ENCODE data around the gene SART3. TPM values are rescaled to one million over a fixed set of nuclear protein-coding genes. Genes with fewer than 3 reads are reported as not detected.
A peak's percentile ranks its signal among the peaks of the same experiment; 100 is the strongest.

SART3 gene
- total and polyA plus RNA-seq, 11 donors, result 13.3 to 33.2 (median 24.0) TPM

- no peak for ATAC-seq
- H3K27ac ChIP-seq, result no peak overlapping the region
Measured at GRCh38 chr12:108525681-108526080, 35.3 kb downstream of the SART3 start.

GRCh38 chr12:108523365-108523764 lies 37.6 kb downstream of the SART3 start:
- no peak for ATAC-seq
- TF ChIP-seq CTCF (IDR thresholded peaks at IDR 0.05), result no peak
- TF ChIP-seq POLR2A (IDR thresholded peaks at IDR 0.05), result no peak
- Histone ChIP-seq H3K4me3 (no peak overlapping the region), H3K4me1 (no peaks in the 10 kb centered on the region), H3K36me3 (peaks cover 0 to 100% (median 100%) of the 10 kb centered on the region in 9 donors), H3K27me3 (no peaks in the 10 kb centered on the region), H3K27ac (no peak overlapping the region), H3K9me3 (no peaks in the 10 kb centered on the region)
- WGBS, 4 donors, result 82 to 88% (median 84%) methylated on average over 14 of the region's 14 CpGs
- intact Hi-C loops (cut with DNase I), result no loop called here
- no peak for DNase-seq

More at GRCh38 chr12:108525681-108526080, 35.3 kb downstream of the SART3 start:
- no peaks in the 10 kb centered on the region for H3K9me3 ChIP-seq
- no peaks in the 10 kb centered on the region for H3K4me1 ChIP-seq
- H3K4me3 ChIP-seq, result no peak overlapping the region
- H3K36me3 ChIP-seq, result peaks cover 0 to 100% (median 100%) of the 10 kb centered on the region in 9 donors
- no peak for DNase-seq
- intact Hi-C loops (cut with DNase I), result no loop called here
- H3K27me3 ChIP-seq, result no peaks in the 10 kb centered on the region
- 87 to 92% (median 91%) methylated on average over 5 of the region's 5 CpGs for WGBS, 4 donors
- TF ChIP-seq POLR2A (IDR thresholded peaks at IDR 0.05) (no peak), CTCF (IDR thresholded peaks at IDR 0.05) (no peak)

DNA sequence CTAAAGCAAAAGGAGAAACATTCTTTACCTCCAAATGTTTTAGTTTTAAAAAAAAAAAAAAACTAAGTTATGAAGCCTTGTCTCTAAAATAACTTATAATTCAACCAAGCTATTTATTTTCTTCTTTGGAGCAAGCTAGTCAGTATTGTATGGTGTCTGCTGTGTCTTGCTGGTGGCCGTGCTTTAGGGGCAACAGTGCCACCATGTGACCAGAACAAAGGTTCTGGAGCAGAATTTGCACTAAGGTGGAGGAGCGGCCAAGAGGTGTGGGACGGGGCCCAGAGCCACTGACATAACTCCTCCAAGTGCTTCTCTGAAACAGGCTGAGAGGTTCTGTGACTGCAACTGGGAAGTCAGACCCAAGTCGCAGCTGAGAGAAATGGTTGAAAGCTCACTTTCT lies 41.4 kb downstream of the SART3 start:
- Histone ChIP-seq H3K4me1 (peaks cover 0 to 16% (median 9%) of the 10 kb centered on the region in 12 donors), H3K9me3 (no peaks in the 10 kb centered on the region), H3K27me3 (no peaks in the 10 kb centered on the region), H3K36me3 (peaks cover 0 to 78% (median 68%) of the 10 kb centered on the region in 9 donors), H3K4me3 (no peak overlapping the region), H3K27ac (no peak overlapping the region)
- ATAC-seq, result no peak
- TF ChIP-seq CTCF (IDR thresholded peaks at IDR 0.05), result peak in 2 of 12 donors; percentile 11 to 13
- TF ChIP-seq POLR2A (IDR thresholded peaks at IDR 0.05), result no peak
- 44 to 71% (median 67%) methylated on average over 4 of the region's 4 CpGs for WGBS, 4 donors
- intact Hi-C loops (cut with DNase I), result loop anchor here in 4 of 10 donors (10.0 kb wide), 2 partner anchors 755 to 835 kb away; partner anchors contain the start of genes PWP1 (in 3 of the 4) and PRDM4 (in 1 of the 4)
- no peak for DNase-seq

DNA sequence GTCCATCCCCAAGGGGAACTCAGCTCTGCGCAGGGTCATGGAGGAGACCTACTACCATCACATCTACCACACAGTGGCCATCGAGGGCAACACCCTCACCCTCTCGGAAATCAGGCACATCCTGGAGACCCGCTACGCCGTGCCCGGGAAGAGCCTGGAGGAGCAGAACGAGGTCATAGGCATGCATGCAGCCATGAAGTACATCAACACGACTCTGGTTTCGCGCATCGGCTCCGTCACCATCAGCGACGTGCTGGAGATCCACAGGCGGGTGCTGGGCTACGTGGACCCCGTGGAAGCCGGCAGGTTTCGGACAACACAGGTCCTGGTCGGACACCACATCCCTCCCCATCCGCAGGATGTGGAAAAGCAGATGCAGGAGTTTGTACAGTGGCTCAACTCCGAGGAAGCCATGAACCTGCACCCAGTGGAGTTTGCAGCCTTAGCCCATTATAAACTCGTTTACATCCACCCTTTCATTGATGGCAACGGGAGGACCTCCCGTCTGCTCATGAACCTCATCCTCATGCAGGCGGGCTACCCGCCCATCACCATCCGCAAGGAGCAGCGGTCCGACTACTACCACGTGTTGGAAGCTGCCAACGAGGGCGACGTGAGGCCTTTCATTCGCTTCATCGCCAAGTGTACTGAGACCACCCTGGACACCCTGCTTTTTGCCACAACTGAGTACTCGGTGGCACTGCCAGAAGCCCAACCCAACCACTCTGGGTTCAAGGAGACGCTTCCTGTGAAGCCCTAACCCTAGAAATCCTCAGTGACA lies 42.1 kb downstream of the SART3 start:
- Histone ChIP-seq H3K36me3 (peaks cover 0 to 72% (median 62%) of the 10 kb centered on the region in 9 donors), H3K4me3 (no peak overlapping the region), H3K27me3 (no peaks in the 10 kb centered on the region), H3K27ac (no peak overlapping the region), H3K4me1 (peaks cover 0 to 18% (median 10%) of the 10 kb centered on the region in 12 donors), H3K9me3 (no peaks in the 10 kb centered on the region)
- DNase-seq (no peak), ATAC-seq (no peak)
- WGBS, 4 donors, result 90 to 94% (median 93%) methylated on average over 39 of the region's 39 CpGs
- intact Hi-C loops (cut with DNase I), result loop anchor here in 4 of 10 donors (10.0 kb wide), 2 partner anchors 754 to 834 kb away; partner anchors contain the start of genes PWP1 (in 3 of the 4) and PRDM4 (in 1 of the 4)
- TF ChIP-seq POLR2A (IDR thresholded peaks at IDR 0.05) (no peak), CTCF (IDR thresholded peaks at IDR 0.05) (no peak)

All from heart left ventricle (tissue), 16 donors.